Caki2 (cell line): ENCODE measurements around the gene INPP5A. TPM values are rescaled to one million over a fixed set of nuclear protein-coding genes. Genes with fewer than 3 reads are reported as not detected.

ENCODE experiments used
- DNase-seq: peaks from one replicate; pipeline ENCODE4 v3.0.0-alpha.2; 2015; ENCODE audit warnings: low read depth
- in situ Hi-C: cut with HindIII; loops from 2 replicates; pipeline ENCODE4 v1.10.0; 2016; ENCODE audit warnings: low sequenced_read_pairs, low pct_unique_long_range_greater_than_20kb, mixed read lengths
- total RNA-seq: library from RNA; depleted of rRNA; stranded (reverse); fragments of >200 nt; shearing (Covaris generic); gene quantifications from 2 replicates; pipeline ENCODE4 v1.2.3, GENCODE V29; 2014; ENCODE audit warnings: low replicate concordance

The INPP5A gene
- total RNA-seq, 1 experiment from 2014 or later: 21.2 TPM

DNA sequence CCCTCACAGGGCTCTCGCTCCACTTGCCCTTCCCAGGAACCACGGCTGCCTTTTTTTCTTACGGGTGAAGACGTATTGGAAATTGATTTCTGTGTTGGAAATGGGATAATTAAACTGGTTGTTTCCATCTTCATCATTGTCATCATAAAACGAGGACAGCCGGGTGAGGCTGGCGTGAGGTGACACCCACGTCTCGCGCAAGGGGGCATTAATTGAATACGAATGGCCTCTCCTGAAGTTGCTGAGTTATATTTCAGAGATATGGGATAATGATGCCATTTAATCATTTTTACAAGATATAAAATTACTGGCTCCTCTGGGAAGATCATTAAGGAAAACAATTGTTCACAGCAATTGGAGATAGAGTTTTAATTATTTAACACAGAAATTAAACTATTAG is 266.7 kb downstream of the INPP5A start:
- in situ Hi-C loops: no loop called here
- DNase-seq: no peak

DNA sequence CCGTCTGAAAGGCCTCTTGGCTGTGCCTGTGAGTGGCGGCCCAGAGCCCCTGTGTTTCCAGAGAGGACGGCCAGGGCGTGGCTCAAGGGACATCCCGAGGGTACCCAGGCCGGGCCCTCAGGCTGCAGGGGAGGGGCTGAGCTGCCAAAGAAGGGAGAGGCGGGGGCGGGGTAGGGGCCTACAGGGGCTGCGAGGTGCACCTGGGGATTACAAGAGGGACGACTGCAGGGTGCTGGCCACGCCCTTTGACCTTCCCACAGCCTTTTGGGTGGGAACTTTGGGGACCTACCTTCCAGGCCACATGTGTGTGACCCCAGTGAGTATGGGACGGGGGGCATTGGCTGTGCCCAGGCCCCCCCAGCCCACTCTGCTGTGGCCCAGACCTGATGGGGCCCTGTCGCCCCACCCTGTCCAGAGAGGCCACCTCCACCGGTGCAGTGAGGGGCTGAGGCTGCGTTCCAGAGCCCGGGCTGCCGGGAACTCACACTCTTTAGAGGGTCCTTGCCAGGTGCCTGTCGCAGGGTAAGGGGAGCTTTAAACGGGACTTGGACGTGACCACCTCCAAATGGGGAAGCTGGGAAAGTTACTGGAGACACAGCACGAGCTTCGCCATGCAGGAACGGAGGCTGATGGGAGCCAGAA is 267.3 kb downstream of the INPP5A start:
- no peak for DNase-seq
- in situ Hi-C loops: no loop called here

DNA sequence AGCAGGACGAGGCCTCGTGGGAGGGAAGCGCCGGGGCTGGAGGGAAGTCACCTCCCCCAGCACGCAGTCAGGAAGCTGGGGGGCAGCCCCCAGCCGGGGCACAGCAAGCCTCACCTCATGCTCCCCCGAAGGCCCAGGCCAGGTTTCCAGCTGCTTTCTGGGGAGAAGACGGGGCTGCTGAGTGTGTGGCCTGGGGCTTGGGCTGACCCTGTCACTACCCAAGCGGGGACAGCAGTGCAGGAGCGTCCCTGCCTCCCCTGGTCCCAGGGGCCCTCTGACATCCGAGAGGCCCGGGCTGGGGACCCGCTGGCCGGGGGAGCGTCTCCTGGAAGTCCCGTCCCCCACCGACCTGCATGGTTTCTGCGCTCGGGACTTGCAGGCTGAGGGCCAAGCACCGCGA is 268.0 kb downstream of the INPP5A start:
- no peak for DNase-seq

DNA sequence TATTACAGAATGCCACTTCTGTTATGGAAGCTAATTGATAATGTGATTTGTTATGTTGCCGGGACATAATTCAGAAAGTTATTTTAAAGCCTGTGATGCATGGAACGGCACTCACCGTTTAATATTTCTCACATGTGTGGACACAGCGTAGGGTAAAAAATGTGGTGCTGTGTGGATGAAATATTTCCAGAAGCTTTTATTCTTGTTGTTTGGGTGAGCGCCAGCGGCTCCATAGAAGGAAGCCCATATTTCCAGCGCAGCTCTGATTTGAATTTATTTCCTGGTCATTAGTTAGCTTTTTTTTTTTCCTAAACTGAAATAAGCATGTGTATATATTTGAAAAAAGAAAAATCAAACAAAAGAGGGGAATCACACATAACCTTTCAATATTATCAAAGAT is 268.5 kb downstream of the INPP5A start:
- no peak for DNase-seq
- in situ Hi-C loops: no loop called here

More for the DNA sequence above, 268.0 kb downstream of the INPP5A start:
- in situ Hi-C loops: no loop called here

DNA sequence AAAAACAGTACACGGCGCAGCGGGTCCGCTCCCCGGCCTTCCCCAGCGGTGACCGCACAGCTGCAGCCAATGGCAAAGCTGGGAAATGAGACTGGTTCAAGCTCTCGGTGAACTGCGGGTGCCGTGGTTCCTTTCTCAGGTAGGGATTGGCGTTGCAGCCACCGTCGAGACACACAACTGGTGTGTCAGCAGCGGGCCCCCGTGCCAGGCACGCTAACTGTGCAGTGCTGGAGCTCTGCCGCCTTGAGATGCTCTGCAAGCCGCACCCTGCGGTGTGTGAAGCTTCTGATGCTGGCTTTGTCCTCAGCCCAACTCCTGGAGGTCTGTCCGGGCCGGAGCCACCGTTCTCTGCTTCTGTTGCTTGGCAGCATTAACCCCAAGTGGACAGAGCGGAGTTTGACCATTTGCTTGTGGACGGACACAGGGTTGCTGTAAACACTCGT is 269.0 kb downstream of the INPP5A start:
- in situ Hi-C loops: no loop called here
- no peak for DNase-seq

DNA sequence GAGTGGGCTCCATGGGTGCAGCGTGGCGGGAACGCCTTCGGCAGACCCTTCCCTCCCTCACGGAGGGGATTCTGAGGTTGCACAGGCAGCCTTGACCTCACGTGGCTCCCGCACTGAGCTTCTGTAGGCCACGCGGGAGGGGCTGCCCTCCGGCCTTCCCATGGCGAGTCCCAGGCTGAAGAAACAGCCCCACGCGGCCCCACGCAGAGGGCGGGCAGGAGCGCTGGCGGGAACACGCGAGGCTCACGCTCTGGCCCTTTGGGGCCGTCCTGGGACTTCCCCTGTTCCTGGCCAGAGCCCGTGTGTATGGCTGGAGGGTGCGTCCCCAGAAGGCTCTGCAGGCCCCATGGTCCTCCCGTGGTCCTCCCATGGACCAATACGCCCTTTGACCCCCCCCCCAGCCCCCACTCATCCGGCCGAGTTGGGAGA is 270.0 kb downstream of the INPP5A start:
- in situ Hi-C loops: no loop called here

DNA sequence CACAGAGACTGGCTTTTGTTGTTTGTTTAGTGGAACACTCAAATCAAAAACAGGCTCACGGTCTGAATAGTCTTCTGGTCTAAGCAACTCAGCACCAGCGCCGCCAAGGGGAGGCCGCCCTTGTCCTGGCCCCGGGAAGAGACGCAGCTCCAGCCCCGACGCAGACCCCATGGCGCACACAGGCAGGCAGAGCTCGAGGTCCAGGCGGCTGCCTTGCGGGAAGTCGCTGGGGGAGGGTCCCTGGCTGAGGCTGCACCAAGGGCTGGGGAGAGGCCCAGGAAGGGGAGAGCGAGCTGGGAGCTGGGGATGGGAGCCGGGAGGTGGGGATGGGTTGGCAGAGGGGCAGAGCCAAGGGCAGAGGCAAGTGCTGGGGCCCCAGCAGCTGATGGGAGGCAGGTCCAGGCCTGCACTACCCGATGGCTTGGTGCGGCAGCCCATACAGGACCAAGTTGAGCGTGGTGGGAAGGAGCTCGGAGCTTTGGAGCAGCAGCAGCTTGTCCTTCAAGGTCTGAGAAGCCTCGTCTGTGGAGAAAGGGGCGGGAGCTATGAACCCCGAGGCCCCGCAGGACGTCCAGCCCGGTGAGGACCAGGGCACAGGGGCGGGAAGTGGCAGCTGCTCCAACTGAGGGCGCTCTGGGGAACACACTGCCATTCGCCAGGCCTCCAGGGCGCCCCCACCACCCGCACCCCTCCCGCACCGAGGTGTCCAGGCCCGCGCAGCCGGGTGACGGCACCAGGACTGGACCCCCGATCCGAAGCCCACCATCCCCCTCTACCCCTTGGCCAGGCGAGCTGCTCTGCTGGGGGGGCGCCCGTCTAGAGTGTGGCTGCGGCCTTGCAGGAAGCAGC is 271.0 kb downstream of the INPP5A start:
- in situ Hi-C loops: no loop called here
- no peak for DNase-seq

More for the DNA sequence above, 270.0 kb downstream of the INPP5A start:
- no peak for DNase-seq

DNA sequence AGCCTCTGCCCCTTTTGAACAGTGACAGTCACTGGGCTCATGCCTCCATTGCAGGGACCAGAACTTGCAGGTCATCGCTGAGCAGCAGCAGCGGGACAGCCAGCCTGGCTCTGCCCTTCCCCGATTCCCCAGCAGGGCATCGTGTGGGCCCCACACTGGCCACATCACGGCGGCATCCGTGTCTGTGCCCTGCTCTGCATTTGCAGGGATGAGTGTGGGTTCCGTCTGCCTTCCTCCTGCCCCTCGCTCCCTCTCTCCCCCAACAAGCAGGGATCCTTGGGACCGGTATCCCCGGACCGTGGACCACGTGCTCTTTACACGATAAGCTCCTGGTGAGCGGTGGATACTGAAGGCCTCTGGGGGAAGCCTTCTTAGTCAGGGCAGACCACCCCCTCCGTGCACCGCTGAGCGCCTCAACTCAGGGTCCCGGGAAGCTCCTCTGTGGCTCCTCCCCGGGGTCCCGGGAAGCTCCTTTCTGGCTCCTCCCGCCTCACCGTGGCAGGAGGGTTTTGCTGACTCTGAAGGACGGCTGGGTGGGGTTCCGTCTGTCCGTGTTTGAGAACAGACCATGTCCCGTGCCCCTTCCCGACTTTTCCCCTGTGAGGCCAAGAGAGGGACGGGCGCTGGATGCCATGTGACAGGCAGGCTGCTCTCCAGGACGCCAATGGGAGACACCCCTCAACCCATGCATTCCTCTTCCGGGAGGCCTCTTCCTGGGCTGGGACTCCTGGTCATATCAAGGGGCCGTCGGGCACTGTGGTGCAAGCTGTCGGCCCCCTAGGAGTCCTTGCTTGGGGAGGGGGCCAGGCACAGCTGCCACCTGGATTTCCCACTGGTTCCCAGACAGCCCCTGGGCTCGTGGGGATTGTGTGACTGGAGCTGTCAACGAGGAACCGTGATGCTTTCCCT is 271.9 kb downstream of the INPP5A start:
- in situ Hi-C loops: no loop called here
- DNase-seq: no peak

DNA sequence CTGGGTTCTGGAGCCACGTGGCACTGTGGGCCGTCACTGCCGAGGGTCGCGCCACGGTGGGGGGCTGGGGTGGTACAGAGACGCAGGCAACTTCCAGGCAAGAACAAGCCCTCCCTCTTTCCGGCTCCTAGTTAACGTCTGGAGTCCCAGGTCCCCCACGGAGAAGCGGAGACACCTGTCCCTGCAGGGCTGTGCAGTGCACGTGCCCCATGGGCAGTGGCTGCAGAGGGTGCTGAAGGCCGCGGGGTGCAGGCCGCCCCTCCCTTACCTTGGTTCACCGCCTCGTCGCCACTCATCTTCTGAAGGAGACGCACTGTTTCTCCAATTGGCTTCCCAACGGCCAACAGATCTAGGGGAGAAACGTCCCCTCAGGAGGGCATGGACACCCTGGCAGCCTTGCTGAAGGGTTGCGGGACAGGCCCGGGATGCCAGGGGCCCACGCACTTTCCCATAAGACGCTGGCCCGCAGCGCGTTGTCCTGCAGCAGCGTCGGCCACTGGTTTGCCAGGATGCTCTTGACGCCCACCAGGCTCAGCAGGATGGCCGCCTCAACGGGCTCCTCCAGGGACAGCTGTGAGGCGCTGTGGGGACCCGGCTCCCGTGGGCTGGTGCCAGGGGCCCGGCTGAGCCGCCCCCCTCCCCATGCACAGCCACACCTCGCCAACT is 272.7 kb downstream of the INPP5A start:
- no peak for DNase-seq
- in situ Hi-C loops: no loop called here

DNA sequence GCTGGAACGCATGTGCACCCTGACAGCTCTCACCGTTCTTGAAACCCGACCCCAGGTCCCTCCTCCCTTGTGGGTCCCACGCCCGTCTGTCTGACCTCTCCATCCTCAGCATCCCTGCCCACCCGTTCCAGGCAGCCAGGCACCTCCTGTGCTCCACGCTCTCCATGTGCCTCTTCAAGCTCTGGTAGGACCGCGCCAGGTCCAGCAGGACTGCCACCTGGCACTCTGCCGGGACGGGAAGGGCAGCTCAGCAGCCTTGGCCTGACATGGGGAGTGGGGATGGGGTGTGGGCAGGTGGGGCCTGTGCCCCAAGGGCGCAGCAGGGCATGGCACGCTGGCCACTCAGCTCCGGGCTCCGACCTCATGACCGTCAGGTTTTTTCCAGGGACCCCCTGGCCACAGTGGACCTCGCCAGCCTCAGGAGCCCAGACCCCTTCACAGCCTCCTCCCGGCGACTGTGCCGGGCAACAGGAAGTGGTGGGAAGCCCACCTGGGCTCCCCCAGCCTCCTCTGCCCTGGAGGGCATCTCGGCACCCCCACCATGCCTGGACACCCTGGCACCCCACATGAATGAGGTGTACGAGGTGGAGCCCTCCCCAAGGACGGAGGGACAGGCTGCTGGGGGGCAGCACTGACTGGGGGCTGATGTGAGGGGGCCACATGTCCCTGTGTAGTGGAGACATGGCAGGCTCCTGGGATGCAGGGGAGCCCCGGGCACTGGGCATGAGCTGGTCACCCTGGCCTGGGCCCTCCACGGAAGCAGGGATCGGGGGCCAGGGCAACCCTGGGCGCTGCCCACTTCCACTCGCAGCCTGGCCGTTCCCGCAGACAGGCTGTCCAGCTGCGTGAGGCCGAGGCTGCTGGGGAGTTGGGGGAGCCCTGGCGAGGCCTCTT is 273.5 kb downstream of the INPP5A start:
- no peak for DNase-seq
- in situ Hi-C loops: no loop called here

DNA sequence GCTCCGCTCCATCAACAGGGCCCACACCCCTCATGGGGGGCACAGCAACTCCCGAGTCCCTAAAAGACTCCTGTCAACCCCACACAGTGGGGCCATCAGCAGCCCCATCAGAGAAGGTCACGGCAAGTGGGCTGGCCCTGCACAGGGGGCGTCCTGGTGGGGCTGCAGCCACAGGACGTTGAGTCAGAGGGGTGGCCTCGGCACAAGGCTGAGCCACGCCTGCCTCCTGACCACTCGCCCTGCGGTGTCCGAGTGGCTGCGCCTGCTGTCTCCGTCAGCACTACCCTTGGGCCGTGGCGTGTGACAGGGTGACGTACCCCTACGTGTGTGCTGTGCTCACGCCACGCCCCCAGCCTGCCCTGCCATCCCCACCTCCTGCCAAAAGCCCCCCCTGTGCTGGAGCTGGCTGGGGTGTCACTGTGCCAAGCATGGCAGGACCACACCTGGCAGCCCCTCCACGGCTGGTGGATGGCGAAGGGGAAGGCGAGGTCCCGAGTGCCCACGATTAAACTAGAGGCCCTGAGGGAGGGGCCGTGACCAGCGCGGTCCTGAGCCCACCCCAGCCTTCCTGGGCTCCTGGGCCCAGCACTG is 274.4 kb downstream of the INPP5A start:
- no peak for DNase-seq
- in situ Hi-C loops: no loop called here

DNA sequence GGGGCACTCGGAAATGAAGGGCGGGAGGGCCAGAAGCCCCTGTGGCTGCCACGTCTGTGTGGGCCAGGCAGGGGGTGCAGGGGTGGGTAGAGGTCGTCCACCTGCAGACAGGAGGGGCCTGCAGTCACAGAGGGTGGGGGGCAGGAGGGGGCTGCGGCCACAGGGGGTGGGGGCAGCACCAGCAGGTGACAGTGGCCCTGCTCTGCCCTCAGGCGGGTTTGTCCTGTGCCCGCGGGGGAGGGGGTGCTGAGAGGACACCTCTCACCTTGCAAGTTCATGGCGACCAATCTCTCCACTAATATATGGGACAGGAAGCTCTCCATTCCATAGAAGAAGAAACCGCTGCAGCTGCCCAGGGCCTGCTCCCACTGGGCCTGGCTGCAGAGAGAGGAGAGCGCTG is 274.9 kb downstream of the INPP5A start:
- DNase-seq: no peak
- in situ Hi-C loops: no loop called here

DNA sequence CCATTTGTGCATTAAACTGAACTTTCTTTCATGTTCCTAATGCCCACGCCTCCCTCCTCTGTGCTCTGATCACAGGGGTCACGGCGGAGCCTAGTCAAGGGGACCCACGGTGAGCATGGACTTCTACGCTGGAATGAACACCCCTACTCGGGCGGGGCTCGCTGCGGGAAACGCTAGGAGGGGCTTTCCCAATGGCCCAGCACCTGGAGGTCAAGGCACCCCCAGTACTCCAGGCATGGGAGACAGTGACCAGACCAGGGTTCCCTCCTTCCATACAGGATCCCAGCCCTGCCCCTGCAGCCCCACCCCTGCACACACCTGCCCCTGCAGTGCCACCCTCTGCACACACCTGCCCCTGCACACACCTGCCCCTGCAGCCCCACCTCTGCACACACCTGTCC is 275.4 kb downstream of the INPP5A start:
- DNase-seq: no peak
- in situ Hi-C loops: no loop called here

DNA sequence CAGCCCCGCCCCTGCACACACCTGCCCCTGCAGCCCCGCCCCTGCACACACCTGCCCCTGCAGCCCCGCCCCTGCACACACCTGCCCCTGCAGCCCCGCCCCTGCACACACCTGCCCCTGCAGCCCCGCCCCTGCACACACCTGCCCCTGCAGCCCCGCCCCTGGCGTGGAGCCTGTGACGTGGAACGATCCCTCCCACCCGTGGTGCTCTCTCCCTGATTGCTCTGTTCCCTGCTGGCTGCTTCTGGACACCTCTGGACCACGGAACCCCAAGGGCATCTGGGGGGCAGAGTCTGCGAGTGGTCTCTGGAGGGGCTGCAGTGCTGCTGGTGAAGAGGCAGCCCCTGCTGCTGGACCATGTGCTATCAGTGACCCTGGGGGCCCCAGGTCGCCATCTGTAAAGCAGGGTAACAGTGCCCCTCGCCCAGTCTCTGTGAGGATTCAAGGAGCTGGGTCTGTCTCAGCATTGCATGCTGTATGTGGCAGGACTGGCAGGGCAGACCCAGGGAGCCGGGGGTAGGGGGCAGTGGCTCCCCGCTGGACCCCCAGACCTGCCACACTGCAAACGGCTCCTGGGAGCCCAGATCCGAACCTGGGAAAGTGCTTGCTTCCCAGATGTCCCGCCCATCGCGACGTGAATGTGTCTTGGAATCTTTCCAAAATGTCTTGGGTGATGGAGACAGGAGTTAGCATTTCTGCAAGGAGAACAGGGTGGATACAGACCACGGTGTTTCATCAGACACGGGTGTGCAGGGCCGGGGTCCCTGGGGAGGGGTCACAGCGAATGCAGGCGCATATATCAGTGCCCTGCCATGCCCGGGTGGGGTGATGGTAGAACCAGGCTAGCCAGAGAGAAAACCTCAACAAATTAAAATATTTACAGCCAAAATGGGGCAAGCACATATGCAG is 276.2 kb downstream of the INPP5A start:
- in situ Hi-C loops: no loop called here

DNA sequence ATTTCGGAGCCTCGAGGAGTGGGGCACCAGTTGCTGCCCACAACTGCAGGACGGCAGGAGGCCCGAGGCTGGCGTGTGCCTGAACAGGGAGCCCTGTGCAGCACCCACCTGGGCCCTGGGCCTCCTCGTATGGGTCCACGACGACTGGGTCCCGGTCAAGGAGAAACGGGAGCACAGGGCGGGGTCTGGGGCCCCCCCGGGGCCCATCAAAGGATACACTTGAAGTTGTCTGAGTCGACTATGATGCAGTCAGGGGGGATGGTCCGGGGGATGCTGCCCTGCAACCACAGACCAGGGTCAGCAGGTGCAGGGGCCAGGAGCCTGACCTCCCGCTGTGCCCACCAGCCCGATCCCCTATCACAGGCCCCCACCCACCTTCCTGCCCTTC is 276.9 kb downstream of the INPP5A start:
- in situ Hi-C loops: no loop called here
- no peak for DNase-seq

More for the DNA sequence above, 276.2 kb downstream of the INPP5A start:
- no peak for DNase-seq
